HepG2 (cell line): ENCODE measurements around the gene DEGS1. TPM values are rescaled to one million over a fixed set of nuclear protein-coding genes. Genes with fewer than 3 reads are reported as not detected.
A peak's percentile ranks its signal among the peaks of the same experiment; 100 is the strongest.

Experiments
- ATAC-seq: fragments of 200-7000 bp; cut with Tn5 transposase; 3 replicates; pipeline ENCODE4 v1.9.1; 2020; ENCODE audit warnings: mild to moderate bottlenecking, moderate library complexity
- BruUV-seq: library from RNA; stranded (reverse); fragments of 400-500 nt; replicated peaks from 2 replicates; lab custom pipeline; 2021; lab: Mats Ljungman, UMichigan
- CTCF ChIA-PET: fragments of 300-600 bp; formaldehyde crosslinking; extraction: SDS; loops from one replicate; lab custom pipeline; 2021; ENCODE audit warnings: low total read pairs, inconsistent platforms, low intra/inter-chr PET ratio; lab: Yijun Ruan, JAX
- POLR2A ChIA-PET: fragments of 350-600 bp; sonication (Branson Sonifier 250); formaldehyde crosslinking; loops from one replicate; lab custom pipeline; 2020; ENCODE audit warnings: antibody characterized with exemption, inconsistent platforms; lab: Yijun Ruan, JAX
- DNase-seq: peaks from one replicate; pipeline ENCODE4 v3.0.0-alpha.2; 2015; ENCODE audit warnings: low spot score
- FAIRE-seq: peaks from 3 replicates; lab custom pipeline; 2011; peaks lifted over from hg19 to GRCh38; lab: Jason Lieb, UNC
- H2AFZ ChIP-seq: one replicate; pipeline ENCODE4 v1.6.1; 2011; ENCODE audit warnings: low read length, inconsistent platforms
- H3K27ac ChIP-seq: fragments of 300-600 bp; 3 replicates; pipeline ENCODE4 v1.8.0; 2011; ENCODE audit warnings: mixed run types, mild to moderate bottlenecking, mixed read lengths, low read length, inconsistent platforms; ENCODE audit not compliant: insufficient read depth; ENCODE audit errors: extremely low read length
- H3K27me3 ChIP-seq, 2 experiments: fragments of 200-600 bp in 1 of 2; 2 replicates in 1 of 2; 3 replicates in 1 of 2; pipeline versions ENCODE4 v1.6.0 to v1.8.0; 2011; ENCODE audit warnings: low read length in 2 of 2, mild to moderate bottlenecking in 2 of 2, moderate library complexity in 2 of 2, inconsistent platforms in 1 of 2; ENCODE audit not compliant: insufficient read depth in 2 of 2, control insufficient read depth in 1 of 2
- H3K36me3 ChIP-seq, 2 experiments: fragments of 200-600 bp in 1 of 2; replicated peaks in 1 of 2; 2 replicates in 1 of 2; 3 replicates in 1 of 2; pipeline versions ENCODE4 v1.5.1 to v1.8.0; 2011; ENCODE audit warnings: low read length in 2 of 2, inconsistent platforms in 1 of 2; ENCODE audit not compliant: insufficient read depth in 2 of 2, control insufficient read depth in 1 of 2
- H3K4me1 ChIP-seq: 2 replicates; pipeline ENCODE4 v1.5.1; 2012; ENCODE audit warnings: low read length, inconsistent platforms; ENCODE audit not compliant: insufficient read depth
- H3K4me2 ChIP-seq: 2 replicates; pipeline ENCODE4 v1.6.0; 2011; ENCODE audit warnings: low read depth, low read length, inconsistent platforms
- H3K4me3 ChIP-seq, 3 experiments: fragments of 200-600 bp in 1 of 3; sonication (generic), shearing (Covaris generic) in 1 of 3; replicated peaks in 1 of 3; 2 replicates each; pipeline ENCODE4 v1.5.1; 2011 to 2016; ENCODE audit warnings: low read length in 3 of 3, inconsistent platforms in 2 of 3, low read depth in 2 of 3, mild to moderate bottlenecking in 2 of 3, control low read depth in 1 of 3, mixed read lengths in 1 of 3; ENCODE audit not compliant: insufficient read depth in 1 of 3
- H3K79me2 ChIP-seq: one replicate; pipeline ENCODE4 v1.6.1; 2011; ENCODE audit warnings: low read length, inconsistent platforms; ENCODE audit not compliant: insufficient read depth
- H3K9ac ChIP-seq: 2 replicates; pipeline ENCODE4 v1.6.0; 2011; ENCODE audit warnings: mild to moderate bottlenecking, low read depth, low read length, inconsistent platforms; ENCODE audit not compliant: insufficient read depth
- H3K9me3 ChIP-seq: 2 replicates; pipeline ENCODE4 v1.5.1; 2012; ENCODE audit warnings: mild to moderate bottlenecking, low read length
- H4K20me1 ChIP-seq: 2 replicates; pipeline ENCODE4 v1.6.0; 2011; ENCODE audit warnings: inconsistent platforms, mild to moderate bottlenecking, low read length, moderate library complexity; ENCODE audit not compliant: insufficient read depth
- MAFF ChIP-seq: IDR thresholded peaks from 2 replicates; pipeline ENCODE4 v1.6.1; 2011; ENCODE audit warnings: low read depth, low read length, improper control_type of control experiment
- MAFK ChIP-seq, 2 experiments: IDR thresholded peaks in 1 of 2; conservative IDR thresholded peaks in 1 of 2; 2 replicates each; pipeline ENCODE4 v1.6.1; 2011; ENCODE audit warnings: improper control_type of control experiment in 2 of 2, low read length in 2 of 2
- RBM22 ChIP-seq: fragments of 200-400 bp; formaldehyde crosslinking; optimal IDR thresholded peaks from 2 replicates; pipeline ENCODE3; 2017; ENCODE audit warnings: mild to moderate bottlenecking, low read length, moderate library complexity
- ZNF263 ChIP-seq: sonication (generic); formaldehyde crosslinking; IDR thresholded peaks from 2 replicates; pipeline ENCODE4 v1.4.0; 2020; ENCODE audit warnings: missing genetic modification reagents
- in situ Hi-C: cut with HindIII; loops from 2 replicates; pipeline ENCODE4 v1.10.0; 2017; ENCODE audit warnings: low pct_unique_long_range_greater_than_20kb; ENCODE audit not compliant: extremely low pct_ligation_motif_present
- intact Hi-C: fragments of 100-400 bp; cut with micrococcal nuclease; formaldehyde crosslinking; loops from one replicate; pipeline ENCODE4 v1.10.0; 2022; ENCODE audit not compliant: unreplicated experiment
- polyA plus RNA-seq, 8 experiments: library from polyadenylated mRNA; depleted of rRNA in 3 of 8; stranded (reverse) in 7 of 8; unstranded in 1 of 8; fragments of >200 nt; fragmentation: Illumina TruSeq in 4 of 8; extraction: Trizol in 4 of 8; gene quantifications; 2 replicates each; pipeline versions ENCODE4 v1.2.1 to v1.2.3, GENCODE V29; 2011 to 2016; ENCODE audit warnings: low read depth in 4 of 8, missing spikeins in 1 of 8, mixed read lengths in 1 of 8; ENCODE audit not compliant: insufficient read depth in 1 of 8
- total RNA-seq, 5 experiments: library from RNA; depleted of rRNA; stranded (reverse); fragments of >200 nt; fragmentation: Illumina TruSeq; extraction: Trizol; gene quantifications; 2 replicates each; pipeline ENCODE4 v1.2.3, GENCODE V29; 2016; ENCODE audit warnings: low read depth in 1 of 5
- TF ChIP-seq, protein P1 (sequence below): sonication (generic); formaldehyde crosslinking; IDR thresholded peaks from 2 replicates; pipeline ENCODE4 v1.4.0; 2020; ENCODE audit warnings: missing genetic modification reagents
- TF ChIP-seq, protein P2 (sequence below): sonication (generic); formaldehyde crosslinking; IDR thresholded peaks from 2 replicates; pipeline ENCODE4 v1.4.0; 2020; ENCODE audit warnings: missing genetic modification reagents

Gene DEGS1
- total and polyA plus RNA-seq, 2 of the 13 experiments (the other 11 are each of a cell fraction or from before 2014, with no cell fraction given): 18.1 to 35.9 TPM

GRCh38 chr1:224234017-224234416 is 51.0 kb downstream of the DEGS1 start:
- no peak overlapping the region for H2AFZ ChIP-seq
- intact Hi-C loops (no loop called here), in situ Hi-C loops (no loop called here)
- no peaks in the 10 kb centered on the region for H4K20me1 ChIP-seq
- H3K4me2 ChIP-seq: no peak overlapping the region
- H3K27me3 ChIP-seq: no peaks in the 10 kb centered on the region
- CTCF ChIA-PET: no interaction called here
- FAIRE-seq (no peak), ATAC-seq (no peak), DNase-seq (no peak)
- no peak overlapping the region for H3K27ac ChIP-seq
- H3K9me3 ChIP-seq: no peaks in the 10 kb centered on the region
- H3K36me3 ChIP-seq: peaks cover 5 to 26% of the 10 kb centered on the region in 2 experiments; a peak in 4 of 5 replicates
- POLR2A ChIA-PET: no interaction called here
- no peak overlapping the region for H3K4me3 ChIP-seq
- H3K9ac ChIP-seq: no peak overlapping the region
- no peaks in the 10 kb centered on the region for H3K4me1 ChIP-seq
- no TSS peak for BruUV-seq
- H3K79me2 ChIP-seq: no peaks in the 10 kb centered on the region
- TF ChIP-seq ZNF263 (CRISPR knock-in tag) (no peak), RBM22 (no peak), MAFF (peak; percentile 99), MAFK (conservative IDR thresholded peaks at IDR 0.05 in 1 of 2, IDR thresholded peaks at IDR 0.05 in 1 of 2; ENCODE audit: low read length in 2 of 2) (peak; percentile 99)
- TF ChIP-seq, protein P1, sequence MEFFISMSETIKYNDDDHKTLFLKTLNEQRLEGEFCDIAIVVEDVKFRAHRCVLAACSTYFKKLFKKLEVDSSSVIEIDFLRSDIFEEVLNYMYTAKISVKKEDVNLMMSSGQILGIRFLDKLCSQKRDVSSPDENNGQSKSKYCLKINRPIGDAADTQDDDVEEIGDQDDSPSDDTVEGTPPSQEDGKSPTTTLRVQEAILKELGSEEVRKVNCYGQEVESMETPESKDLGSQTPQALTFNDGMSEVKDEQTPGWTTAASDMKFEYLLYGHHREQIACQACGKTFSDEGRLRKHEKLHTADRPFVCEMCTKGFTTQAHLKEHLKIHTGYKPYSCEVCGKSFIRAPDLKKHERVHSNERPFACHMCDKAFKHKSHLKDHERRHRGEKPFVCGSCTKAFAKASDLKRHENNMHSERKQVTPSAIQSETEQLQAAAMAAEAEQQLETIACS (CRISPR knock-in tag): no peak
- TF ChIP-seq, protein P2, sequence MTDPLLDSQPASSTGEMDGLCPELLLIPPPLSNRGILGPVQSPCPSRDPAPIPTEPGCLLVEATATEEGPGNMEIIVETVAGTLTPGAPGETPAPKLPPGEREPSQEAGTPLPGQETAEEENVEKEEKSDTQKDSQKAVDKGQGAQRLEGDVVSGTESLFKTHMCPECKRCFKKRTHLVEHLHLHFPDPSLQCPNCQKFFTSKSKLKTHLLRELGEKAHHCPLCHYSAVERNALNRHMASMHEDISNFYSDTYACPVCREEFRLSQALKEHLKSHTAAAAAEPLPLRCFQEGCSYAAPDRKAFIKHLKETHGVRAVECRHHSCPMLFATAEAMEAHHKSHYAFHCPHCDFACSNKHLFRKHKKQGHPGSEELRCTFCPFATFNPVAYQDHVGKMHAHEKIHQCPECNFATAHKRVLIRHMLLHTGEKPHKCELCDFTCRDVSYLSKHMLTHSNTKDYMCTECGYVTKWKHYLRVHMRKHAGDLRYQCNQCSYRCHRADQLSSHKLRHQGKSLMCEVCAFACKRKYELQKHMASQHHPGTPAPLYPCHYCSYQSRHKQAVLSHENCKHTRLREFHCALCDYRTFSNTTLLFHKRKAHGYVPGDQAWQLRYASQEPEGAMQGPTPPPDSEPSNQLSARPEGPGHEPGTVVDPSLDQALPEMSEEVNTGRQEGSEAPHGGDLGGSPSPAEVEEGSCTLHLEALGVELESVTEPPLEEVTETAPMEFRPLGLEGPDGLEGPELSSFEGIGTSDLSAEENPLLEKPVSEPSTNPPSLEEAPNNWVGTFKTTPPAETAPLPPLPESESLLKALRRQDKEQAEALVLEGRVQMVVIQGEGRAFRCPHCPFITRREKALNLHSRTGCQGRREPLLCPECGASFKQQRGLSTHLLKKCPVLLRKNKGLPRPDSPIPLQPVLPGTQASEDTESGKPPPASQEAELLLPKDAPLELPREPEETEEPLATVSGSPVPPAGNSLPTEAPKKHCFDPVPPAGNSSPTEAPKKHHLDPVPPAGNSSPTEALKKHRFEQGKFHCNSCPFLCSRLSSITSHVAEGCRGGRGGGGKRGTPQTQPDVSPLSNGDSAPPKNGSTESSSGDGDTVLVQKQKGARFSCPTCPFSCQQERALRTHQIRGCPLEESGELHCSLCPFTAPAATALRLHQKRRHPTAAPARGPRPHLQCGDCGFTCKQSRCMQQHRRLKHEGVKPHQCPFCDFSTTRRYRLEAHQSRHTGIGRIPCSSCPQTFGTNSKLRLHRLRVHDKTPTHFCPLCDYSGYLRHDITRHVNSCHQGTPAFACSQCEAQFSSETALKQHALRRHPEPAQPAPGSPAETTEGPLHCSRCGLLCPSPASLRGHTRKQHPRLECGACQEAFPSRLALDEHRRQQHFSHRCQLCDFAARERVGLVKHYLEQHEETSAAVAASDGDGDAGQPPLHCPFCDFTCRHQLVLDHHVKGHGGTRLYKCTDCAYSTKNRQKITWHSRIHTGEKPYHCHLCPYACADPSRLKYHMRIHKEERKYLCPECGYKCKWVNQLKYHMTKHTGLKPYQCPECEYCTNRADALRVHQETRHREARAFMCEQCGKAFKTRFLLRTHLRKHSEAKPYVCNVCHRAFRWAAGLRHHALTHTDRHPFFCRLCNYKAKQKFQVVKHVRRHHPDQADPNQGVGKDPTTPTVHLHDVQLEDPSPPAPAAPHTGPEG (CRISPR knock-in tag): no peak
- TF ChIP-seq, all 625 proteins: peak for 2
